Natural killer cell treated with Interleukin-12 subunit alpha and Interleukin-12 subunit beta and Interleukin-15 and Interleukin-18, amount 100 ng/mL, for 72 hours (primary cell): Measurements from ENCODE around the gene SMIM5. TPM values are rescaled to one million over a fixed set of nuclear protein-coding genes. Genes with fewer than 3 reads are reported as not detected.
"Not testable (repeated sequence)": the region's sequence is repeated elsewhere in the genome, so short reads cannot be mapped to it uniquely, and the experiment has no call there.

ENCODE experiments used
- ATAC-seq, 2 donors: fragments of 150-1000 bp; cut with Tn5 transposase in 1 of 2; sonication (Bioruptor Pico), chemical (Tn5 transposase) in 1 of 2; 2 replicates each; pipeline ENCODE4 v1.10.0; 2021
- DNase-seq: peaks from one replicate; pipeline ENCODE4 v3.0.0; 2022; ENCODE audit warnings: low spot score
- H3K27ac Mint-ChIP-seq, 2 donors: 1 replicate in 1 of 2; 2 replicates in 1 of 2; pipeline ENCODE4 v1.8.0; 2022; ENCODE audit warnings: mixed read lengths in 2 of 2, mild to moderate bottlenecking in 1 of 2, moderate library complexity in 1 of 2
- H3K27me3 Mint-ChIP-seq, 2 donors: 1 replicate in 1 of 2; 2 replicates in 1 of 2; pipeline ENCODE4 v1.8.0; 2022; ENCODE audit warnings: mixed read lengths in 2 of 2
- H3K36me3 Mint-ChIP-seq: one replicate; pipeline ENCODE4 v1.8.0; 2022; ENCODE audit warnings: mixed read lengths
- H3K4me1 Mint-ChIP-seq, 2 donors: 1 replicate in 1 of 2; 2 replicates in 1 of 2; pipeline ENCODE4 v1.8.0; 2022; ENCODE audit warnings: low read depth in 2 of 2, mixed read lengths in 2 of 2, mild to moderate bottlenecking in 1 of 2
- H3K4me3 Mint-ChIP-seq: one replicate; pipeline ENCODE4 v1.8.0; 2022; ENCODE audit warnings: mixed read lengths
- H3K9me3 Mint-ChIP-seq: 2 replicates; pipeline ENCODE4 v1.8.0; 2022; ENCODE audit warnings: mixed read lengths
- total RNA-seq, 2 donors: library from RNA; stranded (reverse); gene quantifications; one replicate each; pipeline ENCODE4 v1.2.3, GENCODE V29; 2022

The SMIM5 gene
- total RNA-seq, 2 donors from 2014 or later: 0.29 to 0.36 TPM

GRCh38 chr17:75635610-75636202, 2.5 kb downstream of the SMIM5 start:
- Mint-ChIP-seq H3K9me3 (no peaks in the 10 kb centered on the region), H3K4me1 (peaks cover 0 to 3% of the 10 kb centered on the region in 2 donors), H3K4me3 (no peak overlapping the region), H3K36me3 (no peaks in the 10 kb centered on the region), H3K27me3 (no peaks in the 10 kb centered on the region), H3K27ac (no peak overlapping the region)
- no peak for ATAC-seq
- DNase-seq: no peak

- H3K4me3 Mint-ChIP-seq: no peak overlapping the region
- no peak overlapping the region for H3K27ac Mint-ChIP-seq
- no peak for DNase-seq
- ATAC-seq: no peak
- peaks cover 0 to 3% of the 10 kb centered on the region in 2 donors for H3K4me1 Mint-ChIP-seq
- H3K27me3 Mint-ChIP-seq: no peaks in the 10 kb centered on the region
- H3K36me3 Mint-ChIP-seq: no peaks in the 10 kb centered on the region
- no peaks in the 10 kb centered on the region for H3K9me3 Mint-ChIP-seq
These were observed 3.3 kb downstream of the SMIM5 start for GRCh38 chr17:75636381-75637142.

- Mint-ChIP-seq H3K27me3 (no peaks in the 10 kb centered on the region), H3K4me1 (peaks cover 0 to 3% of the 10 kb centered on the region in 2 donors), H3K9me3 (no peaks in the 10 kb centered on the region), H3K36me3 (no peaks in the 10 kb centered on the region), H3K4me3 (no peak overlapping the region), H3K27ac (no peak overlapping the region)
- ATAC-seq (no peak), DNase-seq (no peak)
These were observed 3.9 kb downstream of the SMIM5 start for GRCh38 chr17:75637143-75637538.

- ATAC-seq (no peak), DNase-seq (no peak)
- H3K9me3 Mint-ChIP-seq: no peaks in the 10 kb centered on the region
- no peak overlapping the region for H3K27ac Mint-ChIP-seq
- H3K4me1 Mint-ChIP-seq: peaks cover 0 to 5% of the 10 kb centered on the region in 2 donors
- no peaks in the 10 kb centered on the region for H3K27me3 Mint-ChIP-seq
- no peak overlapping the region for H3K4me3 Mint-ChIP-seq
- H3K36me3 Mint-ChIP-seq: no peaks in the 10 kb centered on the region
These were observed 4.3 kb downstream of the SMIM5 start for GRCh38 chr17:75637551-75637950.

- not testable (repeated sequence) for H3K4me1 Mint-ChIP-seq, ATAC-seq, H3K4me3 Mint-ChIP-seq, H3K9me3 Mint-ChIP-seq, DNase-seq, H3K27me3 Mint-ChIP-seq, H3K27ac Mint-ChIP-seq, H3K36me3 Mint-ChIP-seq
These were observed 4.8 kb downstream of the SMIM5 start for GRCh38 chr17:75638039-75638438.

- DNase-seq: peak; percentile 41
- no peaks in the 10 kb centered on the region for H3K27me3 Mint-ChIP-seq
- peaks cover 0 to 4% of the 10 kb centered on the region in 2 donors for H3K4me1 Mint-ChIP-seq
- no peaks in the 10 kb centered on the region for H3K36me3 Mint-ChIP-seq
- H3K9me3 Mint-ChIP-seq: no peaks in the 10 kb centered on the region
- H3K27ac Mint-ChIP-seq: no peak overlapping the region
- no peak overlapping the region for H3K4me3 Mint-ChIP-seq
- no peak for ATAC-seq
These were observed 5.7 kb downstream of the SMIM5 start for GRCh38 chr17:75638893-75639292.

GRCh38 chr17:75639327-75639726, 6.1 kb downstream of the SMIM5 start:
- no peaks in the 10 kb centered on the region for H3K9me3 Mint-ChIP-seq
- H3K27me3 Mint-ChIP-seq: no peaks in the 10 kb centered on the region
- ATAC-seq: no peak
- no peak overlapping the region for H3K4me3 Mint-ChIP-seq
- peaks cover 0 to 2% of the 10 kb centered on the region in 2 donors for H3K4me1 Mint-ChIP-seq
- no peaks in the 10 kb centered on the region for H3K36me3 Mint-ChIP-seq
- H3K27ac Mint-ChIP-seq: no peak overlapping the region
- peak; percentile 45 for DNase-seq

GRCh38 chr17:75639771-75640555, 6.7 kb downstream of the SMIM5 start:
- peaks cover 0 to 2% of the 10 kb centered on the region in 2 donors for H3K4me1 Mint-ChIP-seq
- no peak overlapping the region for H3K27ac Mint-ChIP-seq
- peak; percentile 59 for DNase-seq
- no peak overlapping the region for H3K4me3 Mint-ChIP-seq
- no peaks in the 10 kb centered on the region for H3K36me3 Mint-ChIP-seq
- no peaks in the 10 kb centered on the region for H3K9me3 Mint-ChIP-seq
- H3K27me3 Mint-ChIP-seq: no peaks in the 10 kb centered on the region
- no peak for ATAC-seq

- Mint-ChIP-seq H3K4me3 (no peak overlapping the region), H3K27me3 (no peaks in the 10 kb centered on the region), H3K36me3 (no peaks in the 10 kb centered on the region), H3K9me3 (no peaks in the 10 kb centered on the region), H3K4me1 (peaks cover 1 to 3% of the 10 kb centered on the region in 2 donors), H3K27ac (no peak overlapping the region)
- no peak for DNase-seq
- ATAC-seq: no peak
These were observed 7.4 kb downstream of the SMIM5 start for GRCh38 chr17:75640556-75641119.

- no peaks in the 10 kb centered on the region for H3K36me3 Mint-ChIP-seq
- no peaks in the 10 kb centered on the region for H3K27me3 Mint-ChIP-seq
- H3K4me1 Mint-ChIP-seq: peaks cover 7 to 9% of the 10 kb centered on the region in 2 donors
- no peak for ATAC-seq
- no peaks in the 10 kb centered on the region for H3K9me3 Mint-ChIP-seq
- no peak overlapping the region for H3K4me3 Mint-ChIP-seq
- DNase-seq: peak; percentile 44
- H3K27ac Mint-ChIP-seq: no peak overlapping the region
These were observed 8.1 kb downstream of the SMIM5 start for GRCh38 chr17:75641343-75641742.

- no peak for ATAC-seq
- no peak overlapping the region for H3K27ac Mint-ChIP-seq
These were observed 9.0 kb downstream of the SMIM5 start for GRCh38 chr17:75642182-75642783.

GRCh38 chr17:75642784-75643642, 9.8 kb downstream of the SMIM5 start:
- Mint-ChIP-seq H3K4me3 (no peak overlapping the region), H3K36me3 (no peaks in the 10 kb centered on the region), H3K4me1 (peaks cover 7 to 13% of the 10 kb centered on the region in 2 donors), H3K27ac (no peak overlapping the region), H3K27me3 (no peaks in the 10 kb centered on the region), H3K9me3 (no peaks in the 10 kb centered on the region)
- ATAC-seq (no peak), DNase-seq (no peak)

More at GRCh38 chr17:75642182-75642783, 9.0 kb downstream of the SMIM5 start:
- Mint-ChIP-seq H3K27me3 (no peaks in the 10 kb centered on the region), H3K4me1 (peaks cover 7 to 13% of the 10 kb centered on the region in 2 donors), H3K4me3 (no peak overlapping the region), H3K9me3 (no peaks in the 10 kb centered on the region), H3K36me3 (no peaks in the 10 kb centered on the region)
- DNase-seq: no peak

GRCh38 chr17:75643643-75644017, 10.4 kb downstream of the SMIM5 start:
- H3K9me3 Mint-ChIP-seq: no peaks in the 10 kb centered on the region
- H3K27ac Mint-ChIP-seq: no peak overlapping the region
- H3K27me3 Mint-ChIP-seq: no peaks in the 10 kb centered on the region
- DNase-seq (no peak), ATAC-seq (no peak)
- no peaks in the 10 kb centered on the region for H3K36me3 Mint-ChIP-seq
- H3K4me3 Mint-ChIP-seq: no peak overlapping the region
- H3K4me1 Mint-ChIP-seq: peaks cover 7 to 13% of the 10 kb centered on the region in 2 donors
